SK-N-SH (cell line): ENCODE measurements around the gene ARL3.

Experiments
- CTCF ChIP-seq: fragments of 200-600 bp; sonication (generic); IDR thresholded peaks from 2 replicates; pipeline ENCODE4 v1.6.1; 2017; ENCODE audit warnings: antibody characterized with exemption, mild to moderate bottlenecking, moderate library complexity
- FOXJ3 ChIP-seq: sonication (generic); formaldehyde crosslinking; IDR thresholded peaks from 2 replicates; pipeline ENCODE4 v1.5.1; 2020; ENCODE audit warnings: mild to moderate bottlenecking, missing genetic modification reagents
- POLR2AphosphoS5 ChIP-seq: IDR thresholded peaks from 2 replicates; pipeline ENCODE4 v1.6.1; 2012; ENCODE audit warnings: low read depth, low read length
- RAD21 ChIP-seq: IDR thresholded peaks from 2 replicates; pipeline ENCODE4 v1.6.1; 2012; ENCODE audit warnings: mild to moderate bottlenecking, low read length
- SMC3 ChIP-seq: IDR thresholded peaks from 2 replicates; pipeline ENCODE4 v1.6.1; 2012; ENCODE audit warnings: low read depth, low read length, improper control_type of control experiment
- TCF12 ChIP-seq: IDR thresholded peaks from 2 replicates; pipeline ENCODE4 v1.4.0; 2012
- USF1 ChIP-seq: IDR thresholded peaks from 2 replicates; pipeline ENCODE4 v1.4.0; 2012; ENCODE audit warnings: low read depth, borderline replicate concordance
- USF2 ChIP-seq: fragments of 150-350 bp; IDR thresholded peaks from 2 replicates; pipeline ENCODE4 v1.6.1; 2017; ENCODE audit warnings: antibody characterized with exemption, low read length, low read depth, borderline replicate concordance

- TF ChIP-seq CTCF: no peak
- TF ChIP-seq RAD21: no peak
- TF ChIP-seq USF2: no peak
- no peak for TF ChIP-seq POLR2AphosphoS5
- no peak for TF ChIP-seq TCF12
- no peak for TF ChIP-seq SMC3
- TF ChIP-seq USF1: no peak
- TF ChIP-seq FOXJ3 (CRISPR knock-in tag): no peak
Observed at GRCh38 chr10:102761981-102762380, 47.8 kb upstream of the ARL3 start.
